Sigmoid colon (tissue), 7 donors: ENCODE measurements around the gene CABLES2. TPM values are rescaled to one million over a fixed set of nuclear protein-coding genes. Genes with fewer than 3 reads are reported as not detected.

Source experiments
- polyA plus RNA-seq, 3 donors: library from polyadenylated mRNA; stranded (reverse); fragments of 200-250 nt; gene quantifications; one replicate each; pipeline ENCODE4 v1.2.3, GENCODE V29; 2013
- total RNA-seq, 4 donors: library from RNA; depleted of rRNA; stranded (reverse); fragments of >200 nt; gene quantifications; one replicate each; pipeline ENCODE4 v1.1.0, GENCODE V29; 2016
- donor health status: healthy with polysubstance abuse.
- donor health status: Bipolar disorder and iron deficiency.
- donor health status: healthy.

CABLES2 gene
- total and polyA plus RNA-seq, 7 donors: 1.8 to 6.9 (median 3.6) TPM

Other genes with a start within 250 kb of the CABLES2 start
- 10 to 100 TPM; 13.3 to 28.1 (median 21.2) TPM for gene MTG2, start 224.3 kb downstream of the CABLES2 start, total RNA-seq
- gene MTG2, start 224.3 kb downstream of the CABLES2 start, polyA plus RNA-seq: 10 to 100 TPM; 21.0 to 32.3 (median 24.7) TPM
- gene HRH3, start 187.0 kb downstream of the CABLES2 start, total RNA-seq: not detected
- not detected for gene HRH3, start 187.0 kb downstream of the CABLES2 start, polyA plus RNA-seq
- 10 to 100 TPM; 31.6 to 36.8 (median 32.6) TPM for gene OSBPL2, start 168.8 kb downstream of the CABLES2 start, total RNA-seq
- gene OSBPL2, start 168.8 kb downstream of the CABLES2 start, polyA plus RNA-seq: 10 to 100 TPM; 27.0 to 36.3 (median 28.0) TPM
- gene ADRM1, start 104.3 kb downstream of the CABLES2 start, total RNA-seq: 100 to 1,000 TPM; 100 to 130 (median 119) TPM
- 100 to 1,000 TPM in 1 of 3 donors, 10 to 100 TPM in 2; 61.3 to 102 (median 77.7) TPM for gene ADRM1, start 104.3 kb downstream of the CABLES2 start, polyA plus RNA-seq
- gene LAMA5, start 40.0 kb downstream of the CABLES2 start, total RNA-seq: 100 to 1,000 TPM in 3 of 4 donors, 10 to 100 TPM in 1; 53.5 to 409 (median 134) TPM
- gene LAMA5, start 40.0 kb downstream of the CABLES2 start, polyA plus RNA-seq: 10 to 100 TPM in 1 of 3 donors, 1 to 10 TPM in 2; 1.8 to 56.5 (median 3.2) TPM
- gene RPS21, start 20.2 kb downstream of the CABLES2 start, total RNA-seq: 1,000 to 10,000 TPM; 2,383 to 8,235 (median 5,456) TPM
- gene RPS21, start 20.2 kb downstream of the CABLES2 start, polyA plus RNA-seq: 1,000 to 10,000 TPM; 2,794 to 6,260 (median 4,441) TPM
- not detected for gene RBBP8NL, start 20.3 kb upstream of the CABLES2 start, total RNA-seq
- 10 to 100 TPM in 1 of 3 donors, 1 to 10 TPM in 2; 4.2 to 12.5 (median 5.4) TPM for gene RBBP8NL, start 20.3 kb upstream of the CABLES2 start, polyA plus RNA-seq
- gene GATA5, start 68.7 kb upstream of the CABLES2 start, total RNA-seq: under 1 TPM in 1 of 4 donors, not detected in 3; 0.36 TPM
- under 1 TPM in 1 of 3 donors, not detected in 2; 0.03 TPM for gene GATA5, start 68.7 kb upstream of the CABLES2 start, polyA plus RNA-seq
- 10 to 100 TPM in 1 of 4 donors, 1 to 10 TPM in 3; 5.1 to 13.2 (median 6.6) TPM for gene SLCO4A1, start 235.2 kb upstream of the CABLES2 start, total RNA-seq
- 10 to 100 TPM in 1 of 3 donors, 1 to 10 TPM in 2; 3.6 to 26.3 (median 4.2) TPM for gene SLCO4A1, start 235.2 kb upstream of the CABLES2 start, polyA plus RNA-seq